Suppressor macrophage treated with lipopolysaccharide for 4 hours (primary cell): ENCODE results near the gene FAM156B.
"Not testable (repeated sequence)": the region's sequence is repeated elsewhere in the genome, so short reads cannot be mapped to it uniquely, and the experiment has no call there.

Experiments
- DNase-seq: peaks from one replicate; pipeline ENCODE4 v3.0.0-alpha.2; 2020

Gene FAM156B

GRCh38 chrX:52930214-52930613, 33.1 kb downstream of the FAM156B start:
- DNase-seq, result not testable (repeated sequence)

- DNase-seq, result no peak
These were observed 36.1 kb downstream of the FAM156B start for GRCh38 chrX:52933213-52933612.

GRCh38 chrX:52933976-52934703, 37.0 kb downstream of the FAM156B start:
- peak; percentile 22 for DNase-seq

- peak; percentile 92 for DNase-seq
These were observed 37.8 kb downstream of the FAM156B start for GRCh38 chrX:52934704-52935469.

- DNase-seq, result not testable (repeated sequence)
These were observed 38.3 kb downstream of the FAM156B start for GRCh38 chrX:52935470-52935784.

- not testable (repeated sequence) for DNase-seq
These were observed 43.6 kb downstream of the FAM156B start for GRCh38 chrX:52940704-52941103.

GRCh38 chrX:52941728-52942127, 44.6 kb downstream of the FAM156B start:
- not testable (repeated sequence) for DNase-seq

GRCh38 chrX:52945838-52946494, 48.8 kb downstream of the FAM156B start:
- DNase-seq, result not testable (repeated sequence)

GRCh38 chrX:52947501-52947900, 50.4 kb downstream of the FAM156B start:
- not testable (repeated sequence) for DNase-seq

GRCh38 chrX:52948265-52948664, 51.1 kb downstream of the FAM156B start:
- DNase-seq, result not testable (repeated sequence)

- not testable (repeated sequence) for DNase-seq
These were observed 52.2 kb downstream of the FAM156B start for GRCh38 chrX:52949325-52949724.

GRCh38 chrX:52949884-52950283, 52.8 kb downstream of the FAM156B start:
- not testable (repeated sequence) for DNase-seq
